DMS 273 treated with DMSO at 0.1 percent for 48 hours (cell line): ENCODE results near the gene AHDC1.
"Not testable (repeated sequence)": the region's sequence is repeated elsewhere in the genome, so short reads cannot be mapped to it uniquely, and the experiment has no call there.

Experiments
- DNase-seq: peaks from one replicate; lab custom pipeline; 2025; lab: John Stamatoyannopoulos, UW

The AHDC1 gene

GRCh38 chr1:27564710-27565649, 39.0 kb downstream of the AHDC1 start:
- DNase-seq = no peak

GRCh38 chr1:27563591-27564471, 40.1 kb downstream of the AHDC1 start:
- DNase-seq = no peak

- DNase-seq = no peak
Observed at GRCh38 chr1:27563341-27563590, 40.7 kb downstream of the AHDC1 start.

GRCh38 chr1:27562534-27563340, 41.2 kb downstream of the AHDC1 start:
- DNase-seq = no peak

- DNase-seq = no peak
Observed at GRCh38 chr1:27562021-27562420, 41.9 kb downstream of the AHDC1 start.

GRCh38 chr1:27561124-27561899, 42.6 kb downstream of the AHDC1 start:
- DNase-seq = no peak

- no peak for DNase-seq
Observed at GRCh38 chr1:27560268-27561123, 43.4 kb downstream of the AHDC1 start.

- no peak for DNase-seq
Observed at GRCh38 chr1:27559466-27560030, 44.4 kb downstream of the AHDC1 start.

- DNase-seq = no peak
Observed at GRCh38 chr1:27557596-27558340, 46.2 kb downstream of the AHDC1 start.

GRCh38 chr1:27556781-27557595, 47.0 kb downstream of the AHDC1 start:
- DNase-seq = peak; percentile 65

GRCh38 chr1:27556435-27556780, 47.5 kb downstream of the AHDC1 start:
- no peak for DNase-seq

- no peak for DNase-seq
Observed at GRCh38 chr1:27555700-27556424, 48.1 kb downstream of the AHDC1 start.

GRCh38 chr1:27554759-27555699, 48.9 kb downstream of the AHDC1 start:
- no peak for DNase-seq

GRCh38 chr1:27554293-27554692, 49.7 kb downstream of the AHDC1 start:
- DNase-seq = no peak

- DNase-seq = not testable (repeated sequence)
Observed at GRCh38 chr1:27553823-27554222, 50.1 kb downstream of the AHDC1 start.

GRCh38 chr1:27552911-27553420, 51.0 kb downstream of the AHDC1 start:
- DNase-seq = no peak

- DNase-seq = no peak
Observed at GRCh38 chr1:27551953-27552312, 52.0 kb downstream of the AHDC1 start.
